Measurements from ENCODE around the gene FIBCD1.

- TF ChIP-seq CTCF (IDR thresholded peaks at IDR 0.05; ENCODE audit: low read length) (no peak), EZH2 (IDR thresholded peaks at IDR 0.05; ENCODE audit: borderline replicate concordance, low read length) (no peak)
Measured at GRCh38 chr9:130970052-130970451, 31.0 kb upstream of the FIBCD1 start.
